HepG2 (cell line): ENCODE measurements around the gene POLL.

Experiments
- EZH2 ChIP-seq: conservative IDR thresholded peaks from 2 replicates; pipeline ENCODE4 v1.6.1; 2012; ENCODE audit warnings: mild to moderate bottlenecking, low read depth, low read length, moderate library complexity
- FOXM1 ChIP-seq: sonication (generic); formaldehyde crosslinking; IDR thresholded peaks from 2 replicates; pipeline ENCODE4 v1.5.0; 2020; ENCODE audit warnings: missing genetic modification reagents
- FOXO1 ChIP-seq: sonication (generic); formaldehyde crosslinking; IDR thresholded peaks from 2 replicates; pipeline ENCODE4 v1.4.0; 2020; ENCODE audit warnings: missing genetic modification reagents
- POLR2A ChIP-seq, 2 experiments: IDR thresholded peaks; 2 replicates each; pipeline ENCODE4 v1.6.1; 2011; ENCODE audit warnings: low read depth in 2 of 2, low read length in 2 of 2, mild to moderate bottlenecking in 1 of 2, moderate library complexity in 1 of 2; ENCODE audit not compliant: insufficient read depth in 1 of 2
- SUZ12 ChIP-seq: fragments of 150-350 bp; IDR thresholded peaks from 2 replicates; pipeline ENCODE4 v1.6.1; 2014; ENCODE audit warnings: low read depth, low read length
- TRIM24 ChIP-seq: sonication (generic); formaldehyde crosslinking; IDR thresholded peaks from 2 replicates; pipeline ENCODE4 v1.8.0; 2022; ENCODE audit warnings: mild to moderate bottlenecking, missing genetic modification reagents
- ZNF224 ChIP-seq: sonication (generic); formaldehyde crosslinking; IDR thresholded peaks from 2 replicates; pipeline ENCODE4 v1.5.0; 2020; ENCODE audit warnings: mild to moderate bottlenecking, missing genetic modification reagents
- ZNF644 ChIP-seq: IDR thresholded peaks from 2 replicates; pipeline ENCODE4 v1.6.1; 2016; ENCODE audit warnings: low read depth
- TF ChIP-seq, protein P1 (sequence below): sonication (generic); formaldehyde crosslinking; IDR thresholded peaks from 2 replicates; pipeline ENCODE4 v1.5.0; 2020; ENCODE audit warnings: mild to moderate bottlenecking, missing genetic modification reagents, moderate library complexity
- TF ChIP-seq, protein P2 (sequence below): sonication (generic); formaldehyde crosslinking; IDR thresholded peaks from 2 replicates; pipeline ENCODE4 v1.4.0; 2020; ENCODE audit warnings: low read depth, mild to moderate bottlenecking, missing genetic modification reagents

DNA sequence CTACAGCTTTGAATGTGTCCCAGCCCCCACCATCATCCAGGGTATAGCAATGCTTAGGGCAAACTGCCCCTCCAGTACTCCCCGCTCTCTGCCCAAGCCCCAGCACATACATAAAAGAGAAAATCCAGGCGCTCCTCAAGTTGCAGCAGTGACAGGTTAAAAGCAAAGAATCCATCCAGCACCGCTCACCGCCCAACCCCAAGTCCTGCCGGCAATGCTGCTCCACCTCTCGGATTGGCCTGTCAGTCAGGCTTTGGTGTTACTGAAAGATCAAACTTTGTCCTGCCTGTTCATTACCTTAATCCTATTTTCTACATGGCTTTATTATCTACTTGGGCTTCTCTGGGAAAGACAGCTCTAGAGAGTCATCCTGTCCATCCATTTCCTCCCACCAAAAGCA, 31.9 kb upstream of the POLL start:
- TF ChIP-seq POLR2A (IDR thresholded peaks at IDR 0.05; ENCODE audit: insufficient read depth in 1 of 2, low read depth in 2 of 2, low read length in 2 of 2): no peak
- TF ChIP-seq FOXM1 (CRISPR knock-in tag): no peak
- TF ChIP-seq, protein P1, sequence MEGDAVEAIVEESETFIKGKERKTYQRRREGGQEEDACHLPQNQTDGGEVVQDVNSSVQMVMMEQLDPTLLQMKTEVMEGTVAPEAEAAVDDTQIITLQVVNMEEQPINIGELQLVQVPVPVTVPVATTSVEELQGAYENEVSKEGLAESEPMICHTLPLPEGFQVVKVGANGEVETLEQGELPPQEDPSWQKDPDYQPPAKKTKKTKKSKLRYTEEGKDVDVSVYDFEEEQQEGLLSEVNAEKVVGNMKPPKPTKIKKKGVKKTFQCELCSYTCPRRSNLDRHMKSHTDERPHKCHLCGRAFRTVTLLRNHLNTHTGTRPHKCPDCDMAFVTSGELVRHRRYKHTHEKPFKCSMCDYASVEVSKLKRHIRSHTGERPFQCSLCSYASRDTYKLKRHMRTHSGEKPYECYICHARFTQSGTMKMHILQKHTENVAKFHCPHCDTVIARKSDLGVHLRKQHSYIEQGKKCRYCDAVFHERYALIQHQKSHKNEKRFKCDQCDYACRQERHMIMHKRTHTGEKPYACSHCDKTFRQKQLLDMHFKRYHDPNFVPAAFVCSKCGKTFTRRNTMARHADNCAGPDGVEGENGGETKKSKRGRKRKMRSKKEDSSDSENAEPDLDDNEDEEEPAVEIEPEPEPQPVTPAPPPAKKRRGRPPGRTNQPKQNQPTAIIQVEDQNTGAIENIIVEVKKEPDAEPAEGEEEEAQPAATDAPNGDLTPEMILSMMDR (CRISPR knock-in tag): no peak
- TF ChIP-seq, protein P2, sequence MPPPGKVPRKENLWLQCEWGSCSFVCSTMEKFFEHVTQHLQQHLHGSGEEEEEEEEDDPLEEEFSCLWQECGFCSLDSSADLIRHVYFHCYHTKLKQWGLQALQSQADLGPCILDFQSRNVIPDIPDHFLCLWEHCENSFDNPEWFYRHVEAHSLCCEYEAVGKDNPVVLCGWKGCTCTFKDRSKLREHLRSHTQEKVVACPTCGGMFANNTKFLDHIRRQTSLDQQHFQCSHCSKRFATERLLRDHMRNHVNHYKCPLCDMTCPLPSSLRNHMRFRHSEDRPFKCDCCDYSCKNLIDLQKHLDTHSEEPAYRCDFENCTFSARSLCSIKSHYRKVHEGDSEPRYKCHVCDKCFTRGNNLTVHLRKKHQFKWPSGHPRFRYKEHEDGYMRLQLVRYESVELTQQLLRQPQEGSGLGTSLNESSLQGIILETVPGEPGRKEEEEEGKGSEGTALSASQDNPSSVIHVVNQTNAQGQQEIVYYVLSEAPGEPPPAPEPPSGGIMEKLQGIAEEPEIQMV: no peak
- TF ChIP-seq ZNF224: no peak
- no peak for TF ChIP-seq EZH2
- no peak for TF ChIP-seq SUZ12
- no peak for TF ChIP-seq FOXO1 (CRISPR knock-in tag)
- TF ChIP-seq ZNF644 (CRISPR knock-in tag): no peak
- no peak for TF ChIP-seq TRIM24 (CRISPR knock-in tag)
